Suprapubic skin (tissue), 3 donors: ENCODE measurements around the gene SLC16A4.

ENCODE experiments used
- POLR2A ChIP-seq, 2 donors: fragments of 450-650 bp; IDR thresholded peaks; one replicate each; pipeline ENCODE4 v1.6.1; 2017; ENCODE audit warnings: antibody characterized with exemption in 2 of 2, mild to moderate bottlenecking in 2 of 2, moderate library complexity in 2 of 2
- TF ChIP-seq, protein P1 (sequence below), 2 donors: fragments of 200-600 bp in 1 of 2; fragments of 450-650 bp in 1 of 2; sonication (generic) in 1 of 2; IDR thresholded peaks; one replicate each; pipeline ENCODE4 v1.5.1; 2016 to 2019; ENCODE audit warnings: antibody characterized with exemption in 2 of 2, mild to moderate bottlenecking in 1 of 2, moderate library complexity in 1 of 2

DNA sequence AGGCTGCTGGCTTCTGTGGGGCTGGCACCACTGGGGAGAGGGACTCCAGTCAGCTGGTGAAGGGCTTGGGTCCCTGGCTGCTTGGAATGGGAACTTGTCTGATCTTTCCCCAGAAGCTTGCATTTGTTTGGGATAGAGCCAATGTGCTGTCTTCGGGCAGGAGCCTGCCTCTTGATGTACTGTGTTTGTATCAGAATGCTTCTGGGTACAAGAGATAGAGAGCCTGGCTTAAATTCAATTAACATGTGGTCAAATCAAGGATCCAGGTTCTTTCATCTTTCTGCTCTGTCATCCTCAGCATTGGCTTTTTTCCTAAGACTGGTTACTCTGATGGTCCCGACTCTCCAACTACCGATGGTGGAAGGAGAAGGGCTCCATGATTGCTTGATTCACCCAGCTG is 44.1 kb upstream of the SLC16A4 start:
- TF ChIP-seq, protein P1, sequence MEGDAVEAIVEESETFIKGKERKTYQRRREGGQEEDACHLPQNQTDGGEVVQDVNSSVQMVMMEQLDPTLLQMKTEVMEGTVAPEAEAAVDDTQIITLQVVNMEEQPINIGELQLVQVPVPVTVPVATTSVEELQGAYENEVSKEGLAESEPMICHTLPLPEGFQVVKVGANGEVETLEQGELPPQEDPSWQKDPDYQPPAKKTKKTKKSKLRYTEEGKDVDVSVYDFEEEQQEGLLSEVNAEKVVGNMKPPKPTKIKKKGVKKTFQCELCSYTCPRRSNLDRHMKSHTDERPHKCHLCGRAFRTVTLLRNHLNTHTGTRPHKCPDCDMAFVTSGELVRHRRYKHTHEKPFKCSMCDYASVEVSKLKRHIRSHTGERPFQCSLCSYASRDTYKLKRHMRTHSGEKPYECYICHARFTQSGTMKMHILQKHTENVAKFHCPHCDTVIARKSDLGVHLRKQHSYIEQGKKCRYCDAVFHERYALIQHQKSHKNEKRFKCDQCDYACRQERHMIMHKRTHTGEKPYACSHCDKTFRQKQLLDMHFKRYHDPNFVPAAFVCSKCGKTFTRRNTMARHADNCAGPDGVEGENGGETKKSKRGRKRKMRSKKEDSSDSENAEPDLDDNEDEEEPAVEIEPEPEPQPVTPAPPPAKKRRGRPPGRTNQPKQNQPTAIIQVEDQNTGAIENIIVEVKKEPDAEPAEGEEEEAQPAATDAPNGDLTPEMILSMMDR (IDR thresholded peaks at IDR 0.05): no peak
- no peak for TF ChIP-seq POLR2A (IDR thresholded peaks at IDR 0.05)
